GM18520 (cell line): ENCODE data around the gene SFT2D1.
"Not testable (repeated sequence)": the region's sequence is repeated elsewhere in the genome, so short reads cannot be mapped to it uniquely, and the experiment has no call there.

Experiments
- ATAC-seq: cut with Tn5 transposase; IDR thresholded peaks from one replicate; pipeline ENCODE4 v1.9.1; 2021; ENCODE audit not compliant: unreplicated experiment

The SFT2D1 gene

DNA sequence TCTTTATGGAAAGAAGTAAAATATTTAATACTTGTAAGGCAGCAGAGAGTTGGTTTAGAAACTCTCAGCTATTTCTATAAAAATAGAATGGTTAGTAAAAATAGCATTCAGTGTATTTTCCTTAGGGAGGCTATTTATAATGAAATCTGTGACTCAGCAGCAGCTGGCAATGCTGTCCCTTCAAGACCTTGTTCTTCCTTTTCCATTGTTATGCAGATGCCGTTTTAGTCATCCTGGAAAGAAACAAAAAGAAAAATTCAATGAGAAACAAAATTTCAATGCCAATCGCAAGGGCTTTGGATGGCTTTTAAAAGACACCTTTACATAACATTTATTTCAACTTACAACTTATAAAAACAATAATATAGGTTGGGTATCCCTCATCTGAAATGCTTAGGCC is 22.9 kb upstream of the SFT2D1 start:
- ATAC-seq: no peak

DNA sequence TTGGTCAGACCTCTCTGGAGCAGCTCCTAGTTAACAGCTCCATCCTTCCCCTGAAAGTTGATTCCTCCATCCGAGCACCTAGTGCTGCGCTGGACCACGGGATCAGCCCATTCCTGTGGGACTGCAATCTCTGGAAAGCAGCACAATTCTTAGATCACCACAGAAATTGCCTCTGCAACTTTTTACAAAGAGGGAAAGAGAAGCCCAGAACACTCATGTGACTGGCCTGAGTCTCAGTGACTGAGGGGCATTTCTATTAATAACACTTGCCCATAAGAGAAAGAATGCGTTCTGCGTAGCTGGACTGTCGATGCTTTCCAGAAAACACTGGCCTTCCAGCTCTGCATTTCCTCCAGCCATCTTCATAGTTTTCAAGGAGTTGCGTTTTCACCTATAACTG is 22.1 kb upstream of the SFT2D1 start:
- no peak for ATAC-seq

DNA sequence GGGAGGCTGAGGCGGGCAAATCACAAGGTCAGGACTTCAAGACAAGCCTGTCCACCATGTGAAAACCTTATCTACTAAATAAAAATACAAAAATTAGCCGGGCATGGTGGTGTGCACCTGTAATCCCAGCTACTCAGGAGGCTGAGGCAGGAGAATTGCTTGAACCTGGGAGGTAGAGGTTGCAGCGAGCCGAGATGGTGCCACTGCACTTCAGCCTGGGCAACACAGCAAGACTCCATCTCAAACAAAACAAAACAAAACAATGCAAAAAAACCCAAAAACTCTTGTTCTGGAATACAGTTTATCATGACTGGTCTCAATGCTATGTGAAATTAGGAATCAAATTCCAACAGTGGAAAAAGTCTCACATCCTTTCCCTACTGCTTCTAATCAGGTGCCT is 20.1 kb upstream of the SFT2D1 start:
- ATAC-seq: not testable (repeated sequence)

DNA sequence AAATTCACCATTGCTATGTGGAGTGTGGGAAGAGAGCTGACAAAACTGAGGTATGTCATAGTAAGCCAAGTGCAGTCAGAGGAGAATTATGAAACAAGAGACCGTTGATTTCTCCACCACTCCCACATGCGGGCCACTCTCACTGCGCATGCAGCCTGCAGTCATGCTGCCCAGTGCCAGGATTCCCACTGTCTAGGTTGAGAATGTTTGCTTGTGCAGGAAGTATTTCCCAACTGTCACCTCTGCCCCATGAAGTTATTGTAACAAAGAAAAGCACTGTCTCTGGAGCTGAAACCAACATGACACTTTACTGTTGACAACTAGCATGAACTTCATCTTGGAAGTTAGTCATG is 18.7 kb upstream of the SFT2D1 start:
- ATAC-seq: no peak

DNA sequence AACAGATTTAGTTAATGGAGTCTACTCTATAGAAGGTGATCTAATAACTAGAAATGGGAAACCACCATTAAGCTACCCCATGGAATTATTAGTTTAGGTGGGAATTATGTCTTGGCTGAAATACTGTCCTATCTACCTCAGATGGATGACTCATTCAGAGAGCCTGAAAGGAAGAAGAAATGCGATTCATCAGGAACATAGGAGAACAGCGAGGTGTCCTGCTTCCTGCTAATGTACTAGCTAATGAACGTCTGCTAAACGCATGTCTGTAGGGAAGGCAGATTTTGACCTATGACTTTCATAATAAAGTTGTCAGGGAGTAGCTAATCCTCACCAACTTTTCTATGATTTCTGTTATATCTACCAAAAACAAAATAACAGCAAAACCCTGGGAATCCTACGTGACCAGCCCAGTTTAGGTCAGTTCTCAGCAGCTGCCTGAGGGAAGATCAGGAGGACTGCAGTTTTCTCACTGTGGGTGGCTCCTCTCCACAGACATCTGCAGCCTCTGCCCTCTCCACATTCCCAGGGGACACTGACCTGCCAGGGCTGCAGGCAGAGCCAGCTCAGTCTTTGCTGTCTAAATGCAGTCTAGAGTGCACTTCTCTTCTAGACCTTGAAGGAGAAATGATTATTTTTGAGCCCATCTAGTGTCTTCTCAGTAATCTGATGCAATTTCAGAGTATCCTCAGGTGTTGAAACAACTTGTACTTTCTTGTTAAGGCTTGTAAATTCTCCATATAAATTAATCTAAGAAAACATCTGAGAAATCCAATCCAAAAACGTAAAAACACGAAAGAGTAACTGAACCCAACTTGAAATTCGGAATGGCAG is 18.1 kb upstream of the SFT2D1 start:
- no peak for ATAC-seq

DNA sequence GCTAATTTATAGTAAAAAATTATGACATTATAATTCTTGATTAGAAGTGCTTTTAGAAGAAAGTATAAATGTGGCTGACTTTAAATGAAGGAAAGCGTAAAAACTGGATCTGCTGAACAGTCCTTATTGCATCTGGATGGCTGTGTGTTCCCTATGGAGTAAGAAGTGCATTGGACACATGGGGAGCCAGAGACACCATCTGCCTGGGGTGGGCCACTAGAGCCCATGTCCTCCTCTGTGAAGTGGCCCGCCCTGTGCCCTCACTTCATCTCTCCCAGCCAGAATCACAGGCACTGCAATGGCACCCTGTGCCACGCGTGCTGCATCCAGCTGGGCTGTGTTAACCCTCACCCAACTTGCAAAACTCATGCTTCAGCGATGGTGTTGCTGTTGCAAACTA is 13.2 kb upstream of the SFT2D1 start:
- ATAC-seq: no peak

DNA sequence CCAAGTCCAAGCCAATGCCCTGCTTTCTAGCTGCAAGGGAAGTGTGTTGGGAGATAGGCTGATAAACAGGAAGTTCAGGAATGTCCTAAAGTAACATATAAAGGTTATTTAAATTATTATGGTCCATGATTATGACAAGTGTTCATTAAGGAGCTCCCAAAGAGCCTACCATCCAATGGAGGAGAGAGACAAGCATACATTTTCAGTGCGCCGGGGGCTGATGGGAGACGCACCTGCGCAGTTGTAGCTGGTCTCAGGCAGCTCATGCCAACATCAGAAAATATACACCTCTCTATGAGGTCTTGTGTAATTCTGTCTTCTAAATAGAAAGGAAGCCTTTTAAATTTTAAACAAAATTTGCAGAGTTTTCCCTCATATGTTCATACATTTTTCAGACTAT is 12.6 kb upstream of the SFT2D1 start:
- ATAC-seq: no peak

DNA sequence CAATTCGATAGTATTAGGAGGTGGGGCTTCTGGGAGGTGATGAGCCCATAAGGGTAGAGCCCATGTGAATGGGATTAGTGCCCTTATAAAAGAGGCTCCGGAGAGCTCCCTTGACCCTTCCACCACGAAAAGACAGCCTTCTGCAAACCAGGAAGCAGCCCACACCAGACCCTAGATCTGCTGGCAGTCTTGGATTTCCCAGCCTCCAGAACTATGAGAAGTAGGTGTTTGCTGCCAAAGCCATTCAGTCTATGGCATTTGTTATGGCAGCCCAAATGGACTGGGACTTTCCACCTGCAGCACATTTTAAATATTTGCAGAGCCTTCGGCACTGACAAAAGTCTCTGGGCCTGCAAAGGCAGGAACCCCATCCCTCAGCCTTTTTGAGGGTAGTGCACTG is 11.8 kb upstream of the SFT2D1 start:
- no peak for ATAC-seq

DNA sequence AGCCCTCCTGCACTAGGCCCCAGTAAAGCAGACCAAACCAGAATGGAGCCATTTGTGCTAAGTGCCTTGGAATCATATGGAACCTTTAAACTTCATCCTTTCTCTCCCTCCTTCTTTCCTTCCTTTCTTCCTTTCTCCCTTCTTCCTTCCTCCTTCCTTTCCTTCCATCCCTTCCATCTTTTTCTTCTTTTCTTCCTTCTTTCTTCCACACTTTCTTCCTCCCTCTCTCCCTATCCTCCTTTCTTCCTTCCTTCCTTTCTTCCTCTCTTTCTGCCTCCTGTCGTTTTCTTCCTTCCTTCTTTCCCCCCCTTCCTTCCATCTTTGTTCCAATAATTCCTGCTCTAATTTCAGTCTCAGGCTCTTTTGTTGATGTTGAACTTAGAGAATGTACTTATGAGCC is 11.2 kb upstream of the SFT2D1 start:
- ATAC-seq: no peak

DNA sequence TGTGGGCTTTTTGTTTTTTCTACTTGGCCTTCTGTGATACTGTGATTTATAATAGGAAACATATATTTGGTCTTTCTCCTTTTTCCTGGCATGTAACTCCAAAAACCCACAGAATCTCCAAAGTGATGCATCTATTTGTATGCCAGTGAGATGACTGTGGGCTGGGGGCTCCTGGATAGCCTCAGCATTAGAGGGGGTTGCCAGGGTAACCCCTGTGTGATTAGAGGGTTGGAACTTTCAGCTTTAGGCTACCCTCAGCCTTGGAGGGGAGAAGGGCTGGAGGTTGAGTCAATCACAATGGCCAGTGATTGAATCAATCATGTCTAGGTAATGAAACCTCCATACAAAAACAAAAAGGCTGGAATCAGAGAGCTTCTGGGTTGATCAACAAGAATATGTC is 10.6 kb upstream of the SFT2D1 start:
- ATAC-seq: no peak

DNA sequence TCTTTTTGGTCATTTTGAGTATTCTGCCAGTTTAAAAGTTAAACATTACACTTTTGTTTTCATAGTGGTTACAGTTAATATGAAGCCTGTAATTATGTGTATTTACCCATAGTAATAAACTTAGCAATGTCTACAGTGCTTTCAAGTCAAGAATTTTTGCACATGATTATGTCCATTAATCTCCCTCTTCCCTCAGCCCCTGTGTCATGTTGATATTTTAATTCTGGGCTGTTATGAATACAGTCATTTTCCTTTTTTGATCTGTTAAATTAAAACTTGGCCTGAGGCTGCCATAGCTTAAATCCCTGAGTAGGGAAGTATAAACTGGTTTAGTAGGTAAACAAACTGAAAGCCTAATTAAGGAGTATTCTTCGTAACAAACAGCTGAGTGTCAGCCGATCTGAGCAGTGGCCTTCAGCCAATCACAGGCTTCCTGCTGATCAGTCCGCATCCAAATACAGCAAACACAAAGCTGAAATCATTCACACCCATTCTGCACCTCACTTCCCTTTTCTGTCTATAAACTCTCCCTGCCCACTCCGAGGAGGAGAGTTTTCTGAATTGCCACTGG is 9.5 kb upstream of the SFT2D1 start:
- ATAC-seq: peak; percentile 99

DNA sequence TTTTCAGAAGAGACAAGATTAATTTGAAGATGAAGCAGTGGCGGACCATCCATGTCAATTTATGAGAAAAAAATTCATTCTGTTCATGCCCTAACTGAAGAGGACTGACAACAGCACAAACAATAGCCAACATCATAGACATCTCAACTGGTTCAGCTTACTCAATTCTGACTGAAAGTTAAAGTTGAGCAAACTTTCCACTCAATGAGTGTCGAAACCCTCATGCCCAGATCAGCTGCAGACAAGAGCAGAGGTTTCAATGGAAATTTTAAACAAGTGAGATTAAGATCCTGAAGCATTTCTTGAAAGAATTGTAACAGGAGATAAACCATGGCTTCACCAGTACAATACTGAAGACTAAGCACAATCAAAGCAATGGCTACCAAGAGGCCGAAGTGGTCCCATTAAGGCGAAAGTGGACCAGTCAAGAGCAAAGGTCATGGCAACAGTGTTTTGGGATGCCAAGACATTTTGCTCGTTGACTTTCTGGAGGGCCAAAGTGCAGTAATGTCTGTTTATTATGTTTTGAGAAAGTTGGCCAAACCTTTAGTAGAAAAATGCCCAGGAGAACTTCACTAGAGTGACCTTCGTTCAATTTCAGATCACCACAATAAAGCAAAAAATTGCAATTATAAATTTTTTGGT is 6.1 kb upstream of the SFT2D1 start:
- no peak for ATAC-seq

DNA sequence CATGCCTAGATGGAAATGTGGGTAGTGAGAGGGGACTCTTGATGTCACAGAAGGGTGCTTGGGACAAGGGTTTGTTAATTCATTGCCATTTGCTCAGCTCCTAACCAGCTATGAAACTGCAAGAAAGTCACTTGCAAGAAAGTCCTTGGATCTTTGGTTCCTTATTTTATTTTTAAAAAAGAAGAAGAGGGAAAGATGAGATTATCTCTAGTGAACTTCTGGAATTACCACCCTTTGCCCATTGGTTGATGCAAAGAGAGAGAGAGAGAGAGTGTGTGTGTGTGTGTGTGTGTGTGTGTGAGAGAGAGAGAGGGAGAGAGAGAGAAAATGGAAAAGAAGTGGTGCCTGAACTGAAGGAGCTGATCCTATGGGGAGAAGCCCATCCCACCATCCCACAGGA is 4.6 kb upstream of the SFT2D1 start:
- ATAC-seq: no peak

DNA sequence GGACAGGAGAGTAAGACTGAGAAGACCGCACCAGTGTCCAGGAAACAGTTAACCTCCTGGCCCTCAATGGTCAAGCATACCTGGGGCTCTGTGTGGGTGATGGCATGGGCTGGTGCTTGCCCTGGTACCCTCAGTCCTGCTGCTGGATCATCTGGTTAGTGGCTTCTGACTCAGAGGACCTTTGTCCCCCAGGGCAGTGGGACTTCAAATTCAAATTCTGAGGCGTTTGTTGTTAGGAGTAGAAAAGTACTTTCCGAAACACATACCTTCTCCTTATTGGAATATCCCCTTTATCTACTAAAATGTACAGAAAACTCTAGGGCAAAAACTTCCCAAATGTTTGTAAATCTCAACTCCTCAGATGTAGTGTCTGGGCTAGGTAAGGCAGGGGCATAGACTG is 4.1 kb upstream of the SFT2D1 start:
- no peak for ATAC-seq

DNA sequence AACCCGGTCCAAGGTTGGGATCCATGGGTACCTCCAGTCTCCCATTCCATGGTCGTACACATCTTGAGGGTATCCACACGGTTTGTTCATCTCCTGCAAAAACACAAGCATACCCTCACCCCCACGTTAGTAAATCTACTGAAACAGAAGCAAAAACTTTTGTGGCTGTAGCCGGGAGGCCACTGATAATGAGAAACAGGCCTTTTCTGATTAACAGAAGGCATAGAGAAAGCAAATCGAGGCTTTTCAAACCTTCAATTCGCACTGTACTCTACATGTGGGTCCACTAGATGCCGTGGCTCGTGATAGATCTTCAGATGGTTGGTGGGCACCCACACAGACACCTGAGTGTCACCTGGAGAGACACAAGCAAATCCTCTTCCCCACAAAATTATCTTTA is 3.3 kb upstream of the SFT2D1 start:
- ATAC-seq: not testable (repeated sequence)

DNA sequence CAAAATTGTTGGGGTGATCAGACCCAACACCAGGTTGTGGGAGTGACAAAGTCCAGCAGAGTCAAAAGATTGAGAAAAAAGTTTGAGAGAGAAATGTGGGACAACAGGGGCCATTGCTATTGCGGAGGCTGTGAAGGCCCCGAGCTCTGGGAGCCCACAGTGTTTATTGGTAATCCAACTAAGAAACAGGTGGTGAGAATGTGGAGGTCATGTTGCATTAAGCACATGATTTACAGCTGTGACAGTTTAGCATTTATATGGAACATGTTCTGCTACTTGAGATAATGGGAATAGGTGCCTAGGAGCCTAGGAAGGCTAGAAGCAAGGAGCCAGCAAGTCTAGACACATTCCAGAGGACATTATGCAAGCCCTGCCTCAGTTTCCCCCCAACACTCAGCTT is 2.6 kb upstream of the SFT2D1 start:
- not testable (repeated sequence) for ATAC-seq

DNA sequence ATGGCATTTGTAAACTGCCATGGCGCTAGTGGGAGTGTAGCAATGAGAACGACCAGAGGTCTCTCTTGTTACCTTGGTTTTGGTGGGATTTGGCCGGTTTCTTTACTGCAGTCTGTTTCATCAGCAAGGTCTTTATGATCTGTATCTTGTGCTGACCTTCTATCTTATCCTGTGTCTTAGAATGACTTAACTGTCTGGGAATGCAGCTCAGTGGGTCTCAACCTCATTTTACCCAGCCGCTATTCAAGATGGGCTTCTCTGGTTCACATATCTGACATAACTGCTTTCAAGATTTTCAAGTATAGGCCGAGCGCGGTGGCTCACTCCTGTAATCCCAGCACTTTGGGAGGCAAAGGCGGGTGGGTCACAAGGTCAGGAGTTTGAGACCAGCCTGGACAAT is 1.9 kb upstream of the SFT2D1 start:
- no peak for ATAC-seq

DNA sequence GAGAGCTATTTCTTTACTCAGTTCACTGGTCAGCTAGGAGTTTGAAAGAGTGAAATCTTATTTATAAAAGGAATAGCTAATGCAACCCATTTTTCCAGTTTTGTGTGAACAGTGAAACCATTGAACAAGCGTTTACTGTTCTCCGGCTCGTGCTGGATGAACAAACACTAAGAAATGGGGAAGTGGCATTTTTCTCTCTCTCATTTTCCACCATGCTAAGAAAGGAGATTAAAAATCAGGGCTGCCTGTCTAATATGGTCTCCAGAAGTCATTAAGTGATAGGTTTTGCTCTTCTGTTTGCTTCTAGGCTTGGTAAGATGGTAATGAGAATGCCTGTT is 774 bp upstream of the SFT2D1 start:
- peak; percentile 10 for ATAC-seq

DNA sequence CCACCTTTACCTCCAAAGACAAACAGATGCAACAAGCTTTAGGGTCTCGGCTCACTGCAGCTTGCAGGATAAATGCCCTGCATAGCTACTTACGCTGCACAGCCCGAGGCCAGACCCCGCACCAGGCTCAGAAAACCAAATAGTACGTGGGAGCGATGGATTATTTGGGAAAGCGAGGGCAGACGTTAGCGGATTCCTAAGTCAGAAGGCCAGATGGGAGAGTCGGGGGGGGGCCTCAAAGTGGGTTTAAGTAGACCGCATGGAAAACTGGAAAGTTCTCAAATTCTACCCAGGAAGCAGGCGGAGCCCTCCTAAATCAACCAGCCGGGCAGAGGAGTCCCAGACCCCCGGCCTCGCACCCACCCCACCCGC is 382 bp downstream of the SFT2D1 start:
- ATAC-seq: no peak

DNA sequence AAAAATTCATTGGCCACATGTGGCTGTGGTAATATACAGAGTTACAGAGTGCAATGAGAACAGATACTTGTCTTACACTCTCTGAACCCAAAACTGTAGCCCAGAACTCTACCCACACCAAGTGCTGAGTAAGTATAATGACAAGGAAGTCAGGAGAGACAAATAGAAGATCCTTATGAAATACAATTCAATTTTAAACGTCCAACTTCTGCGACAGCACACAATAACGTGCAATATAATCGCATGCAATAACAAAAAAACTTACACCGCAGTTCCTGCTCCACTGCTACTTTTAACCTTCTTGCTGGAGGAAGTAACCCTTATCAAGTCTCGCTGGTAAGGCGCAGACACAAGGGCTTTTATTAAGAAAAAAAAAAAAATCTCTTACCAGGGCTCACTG is 881 bp downstream of the SFT2D1 start:
- ATAC-seq: no peak

DNA sequence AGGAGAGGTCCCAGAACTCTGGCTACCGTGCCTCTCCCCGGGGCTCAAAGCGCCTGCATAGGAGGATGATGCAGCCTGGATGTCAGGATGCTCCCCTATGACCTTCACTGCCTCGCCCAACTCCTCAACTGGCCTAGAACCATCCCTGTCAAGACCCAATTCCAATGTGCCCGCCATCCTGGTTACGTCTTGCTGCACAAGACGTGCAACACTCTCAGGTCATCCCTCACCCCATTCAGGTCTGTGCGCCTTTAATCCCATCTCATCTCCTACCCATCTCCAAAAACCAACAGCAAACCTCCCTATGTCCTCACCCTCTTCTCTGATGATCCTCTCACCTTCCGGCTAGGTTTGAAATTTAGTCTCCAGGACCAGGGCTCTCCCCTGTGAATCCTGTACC is 3.5 kb downstream of the SFT2D1 start:
- no peak for ATAC-seq

DNA sequence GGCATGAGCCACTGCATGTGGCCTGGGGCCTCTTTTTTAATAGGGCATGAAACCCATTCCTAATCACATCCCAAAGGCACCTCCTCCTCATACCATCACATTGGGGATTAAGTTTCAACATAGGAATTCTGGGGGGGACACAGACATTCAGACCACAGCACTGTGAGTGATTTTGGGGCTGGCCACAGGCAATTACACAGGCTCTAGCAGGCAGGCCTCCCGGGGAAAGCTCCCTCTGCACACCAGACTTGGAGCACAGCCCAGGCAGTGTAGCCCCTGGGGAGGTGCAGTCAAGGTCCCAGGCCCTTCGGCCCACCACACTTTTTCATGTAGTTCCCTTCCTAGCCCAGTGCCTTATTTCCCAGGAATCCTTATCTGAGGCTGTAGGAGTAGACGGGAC is 5.5 kb downstream of the SFT2D1 start:
- ATAC-seq: no peak
